OCI-LY7 (cell line): ENCODE measurements around the gene MAP3K3.

Source experiments
- CTCF ChIP-seq: fragments of 200-600 bp; sonication (generic); conservative IDR thresholded peaks from 2 replicates; pipeline ENCODE4 v1.5.1; 2014; ENCODE audit warnings: mild to moderate bottlenecking, antibody characterized with exemption, low read length, moderate library complexity, mixed read lengths
- EZH2phosphoT487 ChIP-seq: fragments of 200-600 bp; sonication (generic); IDR thresholded peaks from 2 replicates; pipeline ENCODE4 v1.6.1; 2018; ENCODE audit warnings: low read depth, borderline replicate concordance, mild to moderate bottlenecking, mixed run types, antibody characterized with exemption, low read length, moderate library complexity, mixed read lengths

DNA sequence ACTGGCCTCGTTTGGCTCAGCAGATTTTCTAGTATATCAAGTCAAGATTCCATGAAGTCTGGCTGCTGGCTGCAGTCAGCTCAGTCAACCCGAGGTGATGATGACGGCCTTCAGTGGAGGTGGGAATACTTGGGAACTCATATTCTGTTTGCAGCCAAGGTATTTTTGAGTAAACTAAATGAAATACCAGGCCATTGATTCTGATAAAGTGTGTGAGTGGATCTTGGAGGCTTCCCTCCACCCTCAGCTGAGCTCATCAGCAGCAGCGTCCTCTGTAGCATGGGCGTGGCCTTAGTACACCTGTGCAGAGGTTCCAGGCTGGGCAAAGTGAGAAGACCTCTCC is 43.5 kb upstream of the MAP3K3 start:
- TF ChIP-seq CTCF = no peak
- no peak for TF ChIP-seq EZH2phosphoT487
